Rectal smooth muscle tissue (tissue), 1 donor: ENCODE data around the gene CPE.
A peak's percentile ranks its signal among the peaks of the same experiment; 100 is the strongest.
"Not testable (repeated sequence)": the region's sequence is repeated elsewhere in the genome, so short reads cannot be mapped to it uniquely, and the experiment has no call there.

Experiments used
- H3K27ac ChIP-seq: one replicate; pipeline ENCODE4 v1.7.0; 2013; ENCODE audit warnings: low read depth, low read length, inconsistent platforms
- H3K27me3 ChIP-seq: one replicate; pipeline ENCODE4 v1.7.0; 2013; ENCODE audit warnings: low read length; ENCODE audit not compliant: control insufficient read depth, insufficient read depth
- H3K36me3 ChIP-seq: one replicate; pipeline ENCODE4 v1.7.0; 2013; ENCODE audit warnings: low read length; ENCODE audit not compliant: control insufficient read depth, insufficient read depth
- H3K4me1 ChIP-seq: one replicate; pipeline ENCODE4 v1.7.0; 2013; ENCODE audit warnings: low read length; ENCODE audit not compliant: control insufficient read depth, insufficient read depth
- H3K4me3 ChIP-seq: one replicate; pipeline ENCODE4 v1.7.0; 2013; ENCODE audit warnings: low read length
- H3K9ac ChIP-seq: one replicate; pipeline ENCODE4 v1.7.0; 2013; ENCODE audit warnings: low read length

CPE gene

GRCh38 chr4:165378745-165379677 lies at the start of gene CPE:
TSS of gene CPE (plus strand) at chr4:165379008. CDS start at chr4:165379222, 214 bp downstream.
- Histone ChIP-seq H3K27ac (peak within 1 kb of the TSS; percentile 62), H3K9ac (peak within 1 kb of the TSS; percentile 13), H3K36me3 (no peaks in the 10 kb centered on the region)

GRCh38 chr4:165330071-165330470 lies 48.7 kb upstream of the CPE start:
- Histone ChIP-seq H3K4me1 (no peaks in the 10 kb centered on the region), H3K4me3 (no peak overlapping the region), H3K27me3 (no peaks in the 10 kb centered on the region), H3K9ac (no peak overlapping the region), H3K36me3 (no peaks in the 10 kb centered on the region), H3K27ac (no peak overlapping the region)

More at GRCh38 chr4:165378745-165379677, at the start of gene CPE:
- H3K4me3 ChIP-seq: peak within 1 kb of the TSS; percentile 70
- no peaks in the 10 kb centered on the region for H3K4me1 ChIP-seq
- H3K27me3 ChIP-seq: no peaks in the 10 kb centered on the region

- no peak overlapping the region for H3K4me3 ChIP-seq
- no peak overlapping the region for H3K9ac ChIP-seq
- no peaks in the 10 kb centered on the region for H3K36me3 ChIP-seq
- no peaks in the 10 kb centered on the region for H3K27me3 ChIP-seq
- no peaks in the 10 kb centered on the region for H3K4me1 ChIP-seq
- no peak overlapping the region for H3K27ac ChIP-seq
Observed at GRCh38 chr4:165330666-165331065, 48.1 kb upstream of the CPE start.

- Histone ChIP-seq H3K27me3 (no peaks in the 10 kb centered on the region), H3K9ac (no peak overlapping the region), H3K4me1 (no peaks in the 10 kb centered on the region), H3K36me3 (no peaks in the 10 kb centered on the region), H3K4me3 (no peak overlapping the region), H3K27ac (no peak overlapping the region)
Observed at GRCh38 chr4:165331359-165331758, 47.4 kb upstream of the CPE start.

- no peaks in the 10 kb centered on the region for H3K27me3 ChIP-seq
Observed at GRCh38 chr4:165331823-165332222, 47.0 kb upstream of the CPE start.

GRCh38 chr4:165332502-165332901 lies 46.3 kb upstream of the CPE start:
- Histone ChIP-seq H3K27ac (no peak overlapping the region), H3K9ac (no peak overlapping the region), H3K4me1 (no peaks in the 10 kb centered on the region), H3K36me3 (no peaks in the 10 kb centered on the region), H3K27me3 (no peaks in the 10 kb centered on the region), H3K4me3 (no peak overlapping the region)

More at GRCh38 chr4:165331823-165332222, 47.0 kb upstream of the CPE start:
- H3K4me1 ChIP-seq: no peaks in the 10 kb centered on the region
- H3K27ac ChIP-seq: no peak overlapping the region
- no peak overlapping the region for H3K4me3 ChIP-seq
- H3K9ac ChIP-seq: no peak overlapping the region
- H3K36me3 ChIP-seq: no peaks in the 10 kb centered on the region

- H3K27ac ChIP-seq: no peak overlapping the region
- H3K27me3 ChIP-seq: no peaks in the 10 kb centered on the region
- no peak overlapping the region for H3K4me3 ChIP-seq
- no peaks in the 10 kb centered on the region for H3K36me3 ChIP-seq
- no peaks in the 10 kb centered on the region for H3K4me1 ChIP-seq
- no peak overlapping the region for H3K9ac ChIP-seq
Observed at GRCh38 chr4:165335163-165335703, 43.6 kb upstream of the CPE start.

- H3K36me3 ChIP-seq: no peaks in the 10 kb centered on the region
- H3K4me3 ChIP-seq: no peak overlapping the region
- no peak overlapping the region for H3K9ac ChIP-seq
- no peaks in the 10 kb centered on the region for H3K4me1 ChIP-seq
- H3K27ac ChIP-seq: no peak overlapping the region
- no peaks in the 10 kb centered on the region for H3K27me3 ChIP-seq
Observed at GRCh38 chr4:165336743-165337142, 42.1 kb upstream of the CPE start.

- H3K27ac ChIP-seq, H3K27me3 ChIP-seq, H3K4me3 ChIP-seq, H3K9ac ChIP-seq, H3K36me3 ChIP-seq, H3K4me1 ChIP-seq: not testable (repeated sequence)
Observed at GRCh38 chr4:165342340-165342739, 36.5 kb upstream of the CPE start.

- H3K36me3 ChIP-seq: no peaks in the 10 kb centered on the region
- H3K4me1 ChIP-seq: no peaks in the 10 kb centered on the region
- no peaks in the 10 kb centered on the region for H3K27me3 ChIP-seq
- no peak overlapping the region for H3K9ac ChIP-seq
- no peak overlapping the region for H3K4me3 ChIP-seq
- H3K27ac ChIP-seq: no peak overlapping the region
Observed at GRCh38 chr4:165343353-165344191, 35.2 kb upstream of the CPE start.

GRCh38 chr4:165345666-165346417 lies 33.0 kb upstream of the CPE start:
- no peaks in the 10 kb centered on the region for H3K4me1 ChIP-seq
- H3K9ac ChIP-seq: no peak overlapping the region
- no peak overlapping the region for H3K27ac ChIP-seq
- H3K4me3 ChIP-seq: no peak overlapping the region
- H3K27me3 ChIP-seq: no peaks in the 10 kb centered on the region
- no peaks in the 10 kb centered on the region for H3K36me3 ChIP-seq
